ENCODE results near the gene PANK4.

Gene PANK4

DNA sequence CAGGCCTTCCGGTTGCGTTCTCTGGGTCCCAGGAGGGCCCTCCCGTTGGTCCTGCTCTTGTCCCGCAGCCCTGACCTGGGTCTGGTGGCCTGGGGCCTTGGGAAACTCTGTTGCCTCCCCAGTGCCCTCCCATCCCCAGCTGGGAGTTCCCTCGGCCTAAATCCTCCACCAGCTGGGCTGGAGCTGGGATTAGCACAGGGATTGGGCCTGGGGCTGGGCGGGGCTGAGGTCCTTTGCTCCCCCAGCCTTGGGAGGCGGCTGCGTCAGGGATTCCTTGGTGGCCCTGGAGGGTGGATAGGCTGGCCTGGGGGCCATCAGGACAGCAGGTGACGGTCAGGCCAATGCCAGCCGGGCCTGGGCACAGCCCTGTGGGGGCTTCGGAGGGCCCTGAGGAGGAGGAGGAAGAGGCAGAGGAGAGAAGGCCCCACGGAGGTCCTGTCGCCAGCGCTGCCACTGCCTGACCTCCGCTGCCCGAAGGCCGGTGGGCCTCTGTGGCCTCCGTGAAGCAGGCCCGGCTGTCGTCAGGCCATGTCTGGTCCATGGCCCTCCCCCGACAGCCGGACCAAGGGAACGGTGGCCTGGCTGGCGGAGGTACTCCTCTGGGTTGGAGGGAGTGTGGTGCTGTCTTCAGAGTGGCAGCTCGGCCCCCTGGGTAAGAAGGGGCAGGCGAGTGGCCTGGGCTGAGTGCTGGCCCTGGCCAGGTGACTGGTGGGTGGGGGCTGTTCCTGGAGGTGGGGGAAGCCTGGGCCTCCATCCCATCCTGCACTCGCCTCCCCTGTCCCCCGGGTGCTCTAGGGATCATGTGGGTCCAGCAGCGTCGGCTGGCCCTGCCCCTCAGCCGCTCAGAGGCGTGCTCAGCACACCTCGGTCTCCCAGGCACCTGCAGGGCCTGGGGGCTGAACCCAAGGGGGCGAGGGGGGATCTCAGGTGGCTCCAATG lies 50.1 kb downstream of the PANK4 start, which contains the start of gene PLCH2:
PLCH2 (plus strand) TSS at position 229 of the 939 bp plus-strand sequence; CDS start at position 529, 300 bp downstream.
- DNase-seq (ENCODE audit: low read depth), result no peak

DNA sequence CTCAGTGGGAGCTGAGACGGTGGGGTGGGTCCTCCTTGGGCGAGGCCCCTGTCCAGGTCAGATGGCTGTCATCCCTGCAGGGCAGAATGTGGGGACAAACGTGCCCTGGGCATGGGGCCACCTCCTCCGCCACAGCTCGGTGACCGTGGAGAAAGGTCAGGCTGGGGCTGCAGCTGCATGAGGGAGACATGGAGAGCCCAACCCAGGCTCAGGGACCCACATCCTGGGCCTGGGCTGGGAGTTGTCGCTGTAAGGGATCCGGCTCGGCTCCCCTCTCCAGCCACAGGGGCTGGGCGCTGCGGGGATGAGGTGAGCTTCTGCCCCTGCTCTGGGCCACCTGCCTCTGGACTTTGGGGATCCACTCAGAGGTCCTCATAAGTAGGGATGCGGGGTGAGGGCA lies 50.8 kb downstream of the PANK4 start:
- no peak for DNase-seq (ENCODE audit: low read depth)

DNA sequence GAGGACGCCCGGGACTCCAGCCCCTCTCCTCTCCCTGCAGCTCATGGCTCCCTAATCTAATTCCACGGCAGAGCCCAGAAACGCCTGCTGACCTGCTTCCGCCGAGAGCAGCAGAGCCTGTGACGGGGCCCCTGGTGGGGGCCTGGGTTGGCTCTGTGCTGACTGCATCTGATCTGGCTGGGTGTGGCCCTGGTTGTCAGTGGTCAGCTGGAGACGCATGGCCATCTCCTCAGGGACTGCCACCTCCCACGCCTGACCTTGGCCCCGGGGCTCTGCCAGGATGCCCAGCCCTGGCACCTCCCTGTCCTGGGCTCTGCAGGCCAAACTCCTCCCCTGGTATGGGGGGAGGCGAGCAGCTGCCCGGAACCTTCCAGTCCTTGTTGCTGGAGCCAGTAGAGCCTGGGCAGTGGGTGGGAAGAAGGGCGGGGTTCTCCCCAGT lies 51.4 kb downstream of the PANK4 start:
- DNase-seq (ENCODE audit: low read depth), result no peak

DNA sequence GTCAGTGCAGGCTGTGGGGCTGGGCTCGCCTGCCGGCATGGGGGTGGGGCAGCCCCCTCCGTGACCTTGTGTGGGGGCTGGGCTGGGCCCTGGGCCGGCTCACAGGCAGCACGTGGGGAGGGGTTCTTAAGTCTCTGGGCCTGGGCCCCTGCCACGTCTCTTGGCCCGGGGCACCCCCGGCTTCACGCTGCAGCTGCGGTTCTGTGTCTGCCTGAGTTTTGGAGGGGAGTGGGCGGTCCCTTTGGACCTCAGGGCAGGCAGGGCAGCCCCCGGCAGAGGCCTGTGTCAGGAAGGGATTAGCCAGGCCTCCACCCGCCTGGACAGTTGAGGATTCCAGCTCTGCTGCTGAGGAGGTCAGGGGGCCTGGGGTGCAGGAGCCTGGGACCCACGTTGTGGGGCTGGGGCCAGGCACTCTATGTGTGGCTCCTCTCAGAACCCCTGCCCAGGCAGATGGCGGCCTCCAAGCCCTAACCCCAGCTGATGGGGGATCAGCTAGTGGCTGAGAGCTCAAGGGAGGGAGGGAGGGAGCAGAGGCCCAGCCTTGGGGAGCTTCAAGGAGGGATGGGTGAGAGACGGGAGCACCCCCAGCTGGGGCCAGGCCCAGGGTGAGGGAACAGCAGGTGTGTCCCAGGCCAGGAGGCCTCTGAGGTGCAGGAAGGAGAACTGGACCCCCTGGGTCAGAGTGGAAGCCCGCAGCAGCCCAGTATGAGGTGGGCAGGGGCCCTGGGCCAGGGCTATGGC lies 52.1 kb downstream of the PANK4 start:
- DNase-seq (ENCODE audit: low read depth), result no peak

DNA sequence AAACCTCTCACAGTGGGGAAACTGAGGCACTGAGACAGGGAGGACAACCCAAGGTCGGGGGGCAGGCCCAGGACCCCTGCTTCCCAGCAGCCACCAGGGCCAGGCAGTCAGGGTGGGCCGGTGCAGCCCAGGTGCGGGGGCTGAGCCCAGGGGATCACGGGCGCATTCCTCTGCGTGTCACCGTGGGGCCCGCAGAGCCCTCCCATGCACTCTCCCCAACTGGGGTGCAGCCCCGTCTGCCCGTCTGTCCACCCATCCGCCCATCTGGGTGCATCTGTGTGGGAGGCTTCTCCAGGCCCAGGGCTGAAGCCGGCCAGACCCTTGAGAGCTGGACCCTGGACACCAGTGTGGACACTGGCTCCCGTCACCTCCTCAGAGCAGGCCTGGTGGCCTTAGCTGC lies 53.2 kb downstream of the PANK4 start:
- DNase-seq (ENCODE audit: low read depth), result no peak

DNA sequence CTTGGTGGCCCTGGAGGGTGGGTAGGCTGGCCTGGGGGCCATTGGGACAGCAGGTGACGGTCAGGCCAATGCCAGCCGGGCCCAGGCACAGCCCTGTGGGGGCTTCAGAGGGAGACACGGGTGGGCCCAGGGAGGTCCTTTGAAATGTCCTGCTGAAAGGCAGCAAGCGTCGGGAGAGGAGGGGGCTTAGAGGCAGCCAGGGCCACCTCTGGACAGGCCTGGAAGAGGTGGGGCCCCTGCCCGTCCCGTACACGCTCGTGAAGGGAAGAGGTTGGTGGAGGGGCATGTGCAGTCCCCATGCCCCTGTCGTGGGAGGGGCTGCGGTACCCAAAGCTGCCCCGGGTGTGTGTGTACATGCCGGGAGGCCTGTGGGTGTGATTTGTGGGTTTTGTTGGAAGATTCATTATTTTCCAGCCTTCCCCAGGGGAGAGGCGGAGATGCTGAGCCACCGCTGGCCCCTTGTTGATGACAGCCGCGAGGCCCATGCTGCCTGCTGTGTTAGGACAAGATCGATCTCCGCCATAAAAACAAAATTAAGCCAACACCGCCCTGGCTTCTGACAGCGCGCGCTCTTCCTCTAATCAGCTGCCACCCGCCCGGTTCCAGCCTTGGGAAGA lies 53.7 kb downstream of the PANK4 start:
- no peak for DNase-seq (ENCODE audit: low read depth)

DNA sequence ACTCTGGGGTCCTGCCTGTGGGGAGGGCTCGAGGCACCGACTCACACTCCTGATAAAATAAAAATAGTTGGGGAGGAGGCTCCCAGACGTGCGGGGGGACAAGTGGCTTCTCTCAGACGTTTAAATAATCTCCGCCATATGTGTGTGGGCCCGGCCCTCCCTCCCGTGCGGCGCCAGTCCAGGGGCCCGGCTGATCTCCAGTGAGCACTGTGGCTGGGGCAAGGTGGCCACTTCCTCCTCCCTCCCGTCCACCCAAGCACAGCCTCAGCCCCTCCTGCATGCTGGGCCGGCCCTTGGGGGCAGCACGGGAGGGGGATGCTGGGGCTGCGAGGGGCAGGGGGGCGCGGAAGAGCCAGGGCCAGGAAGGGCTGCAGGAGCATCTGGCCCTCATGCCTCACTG lies 54.3 kb downstream of the PANK4 start:
- no peak for DNase-seq (ENCODE audit: low read depth)

DNA sequence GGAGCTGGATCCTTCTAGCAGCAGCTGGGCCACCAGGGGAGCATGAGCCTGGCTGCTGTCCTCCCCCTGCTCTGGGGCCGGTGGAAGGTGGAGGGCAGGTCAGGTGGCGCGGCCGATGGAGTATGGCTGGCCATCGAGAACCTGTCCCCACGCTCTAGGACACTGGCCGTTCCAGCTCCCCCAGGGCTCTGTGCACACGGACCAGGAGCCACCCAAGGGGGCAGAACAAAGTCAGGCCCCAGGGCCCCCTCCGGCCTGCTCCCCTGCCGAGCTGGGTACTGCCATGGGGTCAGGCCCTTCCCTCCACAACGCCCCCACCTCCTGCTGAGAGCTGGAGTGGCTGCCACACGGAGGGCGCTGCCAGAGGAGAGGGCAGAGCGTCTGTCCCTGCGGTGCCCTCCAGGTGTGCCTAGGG lies 54.8 kb downstream of the PANK4 start:
- DNase-seq (ENCODE audit: low read depth), result no peak

DNA sequence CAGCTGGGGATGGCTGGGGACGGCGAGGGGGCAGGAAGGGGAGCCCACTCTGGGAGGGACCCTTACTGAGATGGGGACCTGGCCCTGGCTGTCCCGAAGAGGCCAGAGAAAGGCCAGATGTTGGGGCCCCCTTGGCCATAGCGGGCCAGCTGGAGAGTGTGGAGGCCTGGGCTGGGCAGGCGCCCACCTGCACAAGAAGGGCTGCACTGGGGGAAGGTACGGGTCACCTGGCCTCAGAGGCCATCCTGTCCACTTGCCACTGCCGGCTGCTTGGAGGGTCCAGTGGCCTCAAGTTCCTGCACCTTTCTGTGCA lies 55.3 kb downstream of the PANK4 start:
- DNase-seq (ENCODE audit: low read depth), result no peak

DNA sequence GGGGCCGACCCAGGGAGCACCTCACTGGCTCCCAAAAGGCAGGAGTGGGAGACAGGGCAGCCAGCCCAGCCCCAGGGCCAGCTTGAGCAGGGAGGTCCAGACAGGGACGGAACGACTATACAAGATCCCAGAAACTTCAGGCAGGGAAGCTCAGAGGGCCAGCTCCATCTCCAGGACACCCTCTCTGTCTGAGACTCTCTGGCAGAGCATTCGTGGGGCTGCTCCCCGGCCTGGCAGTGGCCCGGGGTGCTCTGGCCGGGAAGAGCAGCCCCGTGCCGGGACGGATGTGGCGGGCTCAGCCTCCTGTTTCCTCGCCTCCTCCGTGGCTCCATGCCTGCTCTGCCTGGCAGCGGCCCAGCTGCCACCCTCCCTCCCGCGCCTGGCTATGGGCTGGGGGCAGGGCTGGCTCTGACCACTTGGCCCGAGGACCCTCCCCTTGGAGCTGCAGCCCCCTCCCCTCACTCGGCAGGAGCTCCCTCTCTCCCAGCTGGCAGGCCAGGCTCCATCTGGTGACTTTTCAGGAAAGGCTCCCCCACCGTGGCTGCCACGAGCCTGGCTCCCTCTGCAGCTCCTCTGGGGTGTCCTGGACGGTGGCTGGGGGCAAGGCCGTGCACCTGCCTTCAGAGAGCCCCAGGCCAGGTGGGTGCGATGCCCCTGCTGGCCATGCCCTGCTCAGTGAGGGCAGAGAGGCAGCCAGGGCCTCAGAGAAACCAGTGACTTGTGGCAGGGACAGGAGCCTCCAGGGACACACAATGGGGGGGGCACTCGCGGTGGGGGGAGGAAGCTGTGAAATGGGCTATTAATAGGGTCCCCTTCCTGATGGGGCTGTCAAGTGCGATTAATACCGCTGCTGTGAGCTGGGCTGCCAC lies 55.9 kb downstream of the PANK4 start:
- DNase-seq (ENCODE audit: low read depth), result no peak

DNA sequence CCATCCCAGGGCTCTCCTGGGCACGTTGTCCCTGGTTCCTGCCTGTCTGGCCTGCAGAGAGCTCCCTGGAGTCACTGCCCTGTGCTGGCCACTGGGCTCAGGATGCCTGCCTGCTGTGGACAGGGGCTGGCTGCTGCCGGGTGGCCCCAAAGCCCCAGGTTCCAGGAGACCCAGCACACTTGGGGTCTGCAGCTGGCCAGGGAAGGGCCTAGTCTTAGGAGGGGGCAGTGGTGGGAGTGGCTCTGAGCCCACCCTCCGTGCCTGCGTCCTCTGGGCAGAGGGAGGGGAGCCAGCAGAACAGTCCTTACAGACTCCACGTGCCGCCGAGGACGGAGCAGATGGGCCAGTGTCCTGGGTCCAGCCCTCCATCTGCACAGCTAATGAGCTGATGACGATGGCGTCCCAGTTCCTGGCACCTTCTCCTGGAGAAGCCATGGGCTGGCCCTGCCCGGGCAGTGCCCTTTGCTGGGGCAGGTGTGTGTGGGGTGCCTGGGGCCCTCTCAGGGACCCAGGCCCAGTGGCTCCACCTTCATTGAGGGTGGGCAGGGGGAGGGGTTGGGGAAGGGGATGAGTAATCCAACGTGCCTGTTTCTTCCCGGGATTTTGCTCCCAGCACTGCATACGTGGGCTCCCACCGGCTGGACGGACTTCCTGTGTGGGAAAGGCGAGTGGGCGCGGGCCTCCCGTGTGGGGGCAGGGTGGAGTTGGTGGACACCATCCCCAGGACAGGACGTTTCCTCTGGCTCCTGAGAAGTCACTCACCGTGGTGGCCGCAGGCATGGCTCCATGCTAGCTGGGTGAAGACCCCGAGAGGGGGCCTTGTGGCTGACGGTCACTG lies 57.1 kb downstream of the PANK4 start:
- DNase-seq (ENCODE audit: low read depth), result no peak

DNA sequence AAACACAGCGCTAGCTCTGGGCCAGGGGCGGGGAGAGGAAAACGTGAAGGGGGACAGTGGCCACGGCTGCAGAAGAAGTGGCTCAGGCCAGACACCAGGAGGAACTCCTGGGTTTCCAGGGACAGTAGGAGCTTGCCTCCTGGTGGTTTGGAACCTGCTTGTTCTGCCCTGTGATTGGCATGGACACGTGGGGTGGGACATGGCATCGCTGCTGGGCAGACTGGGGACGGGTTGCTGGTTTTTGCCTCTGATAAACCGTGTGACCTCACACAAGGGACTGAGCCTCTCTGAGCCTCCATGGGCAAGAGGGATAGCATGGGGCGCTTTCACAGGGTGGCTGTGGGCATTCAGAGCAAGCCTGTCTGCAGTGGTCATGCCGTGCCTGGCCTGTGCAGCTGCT lies 57.9 kb downstream of the PANK4 start:
- no peak for DNase-seq (ENCODE audit: low read depth)

DNA sequence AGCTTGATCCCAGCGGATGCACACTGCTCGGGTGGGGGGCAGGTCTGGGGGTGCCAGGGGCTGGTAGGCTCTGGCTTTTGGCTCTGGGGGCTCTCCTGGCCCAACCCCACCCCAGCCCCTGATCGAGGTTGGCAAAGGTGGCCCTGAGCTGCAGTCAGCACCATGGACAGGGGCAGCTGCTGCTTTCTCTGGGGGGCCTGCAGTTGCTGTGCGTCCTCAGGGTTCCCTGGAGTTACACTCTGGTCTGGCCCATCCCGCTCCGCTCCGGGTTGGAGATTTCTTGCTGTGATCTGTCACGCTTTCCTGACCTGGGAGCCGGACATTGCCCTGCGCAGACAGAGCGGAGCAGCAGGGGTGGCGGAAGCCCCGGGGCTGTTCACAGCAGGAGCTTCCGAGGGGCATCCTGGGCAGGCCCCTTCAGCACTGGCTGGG lies 58.3 kb downstream of the PANK4 start:
- DNase-seq (ENCODE audit: low read depth), result no peak

DNA sequence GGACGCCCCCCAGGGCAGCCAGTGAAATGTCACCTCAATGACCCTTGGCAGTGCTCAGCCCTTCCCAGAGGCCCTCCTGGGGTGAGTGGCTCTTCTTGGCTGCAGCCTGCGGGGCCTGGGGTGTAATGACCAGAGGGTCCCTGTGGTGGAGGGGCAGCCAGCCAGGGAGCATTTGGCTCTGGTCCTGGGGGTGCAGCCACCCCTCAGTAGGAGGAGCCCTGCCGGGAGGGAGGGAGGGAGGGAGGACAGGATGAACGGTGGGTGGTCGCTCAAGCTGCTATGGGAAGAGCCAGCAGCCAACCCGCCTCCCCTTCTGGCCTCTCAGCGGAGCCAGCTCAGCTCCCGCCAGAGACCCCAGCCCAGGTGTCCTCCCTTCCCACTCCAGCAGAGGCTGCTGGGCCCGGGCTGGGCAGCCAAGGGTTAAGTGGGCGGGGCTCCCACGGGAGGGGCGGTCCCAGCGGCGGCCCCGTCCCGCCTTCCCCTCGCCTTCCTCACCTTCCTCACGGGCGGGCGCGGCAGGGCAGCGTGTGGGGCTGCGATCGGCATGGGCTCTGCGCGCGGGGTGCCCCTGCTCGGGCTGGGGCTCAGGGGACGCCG lies 59.3 kb downstream of the PANK4 start:
- no peak for DNase-seq (ENCODE audit: low read depth)

DNA sequence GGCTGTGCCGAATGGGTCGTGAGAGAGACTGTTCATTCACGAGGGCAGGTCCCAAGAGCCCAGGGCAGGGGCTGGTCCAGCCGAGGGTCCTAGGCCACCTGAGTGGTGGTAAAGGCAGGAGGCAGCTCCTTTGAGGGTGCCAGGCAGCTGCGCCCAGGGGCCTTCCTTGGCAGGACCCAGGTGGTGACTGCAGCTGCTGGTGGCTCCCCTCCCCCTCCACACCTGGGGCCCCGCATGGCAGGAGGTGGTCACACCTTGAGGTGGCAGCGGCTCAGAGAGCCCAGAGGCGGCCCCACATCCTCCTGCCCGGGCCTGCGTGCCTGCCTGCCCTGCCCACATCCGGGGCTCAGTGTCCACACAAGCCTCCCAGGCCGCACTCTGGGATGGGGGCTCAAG lies 60.1 kb downstream of the PANK4 start:
- DNase-seq (ENCODE audit: low read depth), result no peak

DNA sequence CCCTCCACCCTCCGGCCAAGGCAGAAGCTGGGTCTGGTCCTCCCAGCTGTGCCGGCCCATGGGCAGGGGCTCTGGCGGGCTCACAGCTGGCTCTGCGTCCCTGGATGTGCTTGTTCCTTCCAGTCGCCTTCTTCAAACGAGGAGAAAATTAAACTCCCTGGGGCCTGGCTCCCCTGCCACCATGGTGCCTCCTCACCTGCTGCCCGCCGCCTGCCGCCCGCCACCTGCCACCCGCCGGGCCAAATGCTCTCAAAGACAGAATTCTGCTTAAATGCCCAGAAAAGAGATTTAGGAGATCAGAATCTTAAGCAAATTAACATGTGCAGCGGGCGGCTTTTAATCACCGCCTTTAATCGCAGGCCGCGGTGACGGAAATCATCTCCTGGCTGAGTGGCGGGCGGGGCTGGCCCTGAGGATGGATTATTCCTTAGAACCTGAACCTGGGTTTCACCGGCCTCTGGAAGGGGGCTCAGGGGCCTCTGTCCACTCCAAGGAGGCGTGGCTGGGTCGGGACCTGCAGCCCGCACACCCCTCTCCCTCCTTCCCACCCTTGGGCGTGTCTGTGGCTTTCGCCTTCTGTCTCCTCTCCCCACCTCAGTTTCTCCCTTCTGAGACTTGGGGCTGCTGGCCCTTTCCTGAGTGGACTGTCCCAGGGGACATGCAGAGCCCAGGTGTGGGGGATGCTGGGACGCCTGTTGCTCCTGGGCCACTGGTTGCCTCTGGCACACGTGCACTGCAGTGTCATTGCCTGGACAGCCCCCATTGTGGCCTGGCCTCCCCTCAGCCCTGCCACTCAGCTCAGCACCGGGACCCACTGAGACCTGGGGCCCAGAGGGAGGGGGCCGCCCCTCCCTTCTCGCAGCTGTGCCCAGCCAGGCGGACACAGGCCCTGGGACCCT lies 60.8 kb downstream of the PANK4 start:
- no peak for DNase-seq (ENCODE audit: low read depth)

DNA sequence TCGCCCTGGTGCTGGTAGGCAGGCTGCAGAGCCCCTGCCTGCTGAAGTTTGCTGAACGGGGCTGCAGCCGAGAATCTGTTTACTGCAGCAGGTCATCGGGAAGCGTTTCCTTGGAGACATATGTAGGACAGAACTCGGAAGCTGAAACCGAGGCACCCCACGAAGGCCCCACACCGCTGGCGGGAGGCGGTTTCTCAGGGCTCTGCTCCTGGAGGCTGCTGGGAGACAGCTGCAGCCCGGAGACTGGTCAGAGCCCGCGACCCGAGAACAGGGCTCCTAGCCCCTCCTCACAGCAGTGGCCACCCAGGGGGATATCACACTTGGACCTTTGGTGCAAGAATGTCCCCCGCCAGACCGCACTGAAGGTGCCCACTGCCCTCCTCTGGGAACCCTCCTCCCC lies 63.0 kb downstream of the PANK4 start:
- no peak for DNase-seq (ENCODE audit: low read depth)

DNA sequence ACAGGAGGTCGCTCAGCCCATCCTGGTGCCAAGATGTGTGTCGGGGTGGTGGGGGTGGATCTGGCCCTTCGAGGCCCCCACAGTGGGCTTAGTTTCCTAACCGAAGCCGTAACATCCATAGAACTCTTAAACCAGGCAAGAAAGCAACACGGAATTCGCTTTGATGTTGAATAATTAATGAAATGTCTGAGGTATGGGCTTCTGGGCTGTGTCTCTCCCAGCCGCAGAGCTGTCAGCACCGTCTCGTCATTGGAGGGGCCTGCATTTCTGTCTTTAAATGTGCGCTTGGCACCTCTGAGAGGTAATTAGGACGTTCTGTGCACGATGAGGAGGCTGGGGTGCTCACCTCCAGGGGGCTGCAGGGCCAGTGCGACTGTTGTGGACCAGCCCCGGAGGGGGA lies 63.6 kb downstream of the PANK4 start:
- no peak for DNase-seq (ENCODE audit: low read depth)

DNA sequence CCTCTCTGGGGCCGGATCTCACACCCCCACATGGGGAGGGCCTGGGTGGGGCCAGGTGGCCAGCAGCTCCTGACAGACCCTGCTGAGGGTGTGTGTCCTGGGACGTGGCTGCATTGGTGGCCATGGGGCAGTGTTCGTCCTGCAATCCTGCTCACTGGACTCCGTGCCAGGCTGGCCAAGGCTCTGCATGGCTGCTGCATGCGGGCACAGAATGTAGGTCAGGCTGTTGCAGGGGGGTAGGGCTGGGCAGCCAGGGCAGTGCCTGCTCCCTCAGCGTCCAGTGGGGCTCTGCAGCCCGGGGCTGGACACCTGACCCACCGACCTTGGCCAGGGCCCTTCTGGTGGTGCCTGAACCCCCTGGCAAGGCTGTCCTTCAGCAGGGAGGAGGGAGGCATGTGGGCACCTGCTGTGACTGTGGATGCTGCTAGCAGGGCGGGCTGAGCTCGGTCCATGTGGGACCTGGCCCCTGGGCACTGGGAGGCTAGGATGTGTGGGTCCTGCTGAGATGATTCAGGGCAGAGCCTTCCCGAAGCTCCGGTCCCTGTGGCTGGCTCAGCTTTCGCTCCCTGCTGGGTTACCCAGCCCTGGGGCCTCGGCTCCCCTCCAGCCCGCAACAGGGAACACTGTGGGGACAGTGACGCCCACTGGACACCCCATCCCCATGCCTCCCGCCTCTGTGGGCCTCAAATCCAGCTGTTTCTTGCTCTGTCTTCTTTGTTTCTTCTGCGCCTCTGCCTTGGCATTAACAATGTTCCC lies 65.2 kb downstream of the PANK4 start:
- no peak for DNase-seq (ENCODE audit: low read depth)
